Measurements from ENCODE around the gene NTSR1.

GRCh38 chr20:62786157-62786556 is 77.5 kb downstream of the NTSR1 start:
- TF ChIP-seq, protein P1, sequence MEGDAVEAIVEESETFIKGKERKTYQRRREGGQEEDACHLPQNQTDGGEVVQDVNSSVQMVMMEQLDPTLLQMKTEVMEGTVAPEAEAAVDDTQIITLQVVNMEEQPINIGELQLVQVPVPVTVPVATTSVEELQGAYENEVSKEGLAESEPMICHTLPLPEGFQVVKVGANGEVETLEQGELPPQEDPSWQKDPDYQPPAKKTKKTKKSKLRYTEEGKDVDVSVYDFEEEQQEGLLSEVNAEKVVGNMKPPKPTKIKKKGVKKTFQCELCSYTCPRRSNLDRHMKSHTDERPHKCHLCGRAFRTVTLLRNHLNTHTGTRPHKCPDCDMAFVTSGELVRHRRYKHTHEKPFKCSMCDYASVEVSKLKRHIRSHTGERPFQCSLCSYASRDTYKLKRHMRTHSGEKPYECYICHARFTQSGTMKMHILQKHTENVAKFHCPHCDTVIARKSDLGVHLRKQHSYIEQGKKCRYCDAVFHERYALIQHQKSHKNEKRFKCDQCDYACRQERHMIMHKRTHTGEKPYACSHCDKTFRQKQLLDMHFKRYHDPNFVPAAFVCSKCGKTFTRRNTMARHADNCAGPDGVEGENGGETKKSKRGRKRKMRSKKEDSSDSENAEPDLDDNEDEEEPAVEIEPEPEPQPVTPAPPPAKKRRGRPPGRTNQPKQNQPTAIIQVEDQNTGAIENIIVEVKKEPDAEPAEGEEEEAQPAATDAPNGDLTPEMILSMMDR (conservative IDR thresholded peaks at IDR 0.05; ENCODE audit: low read depth, low read length), result no peak
- no peak for TF ChIP-seq EZH2 (IDR thresholded peaks at IDR 0.05; ENCODE audit: borderline replicate concordance, low read depth, low read length, poor library complexity, severe bottlenecking)
